Measurements from ENCODE around the gene CDH13. TPM values are rescaled to one million over a fixed set of nuclear protein-coding genes. Genes with fewer than 3 reads are reported as not detected.

The CDH13 gene
- total RNA-seq, 1 experiment from 2014 or later, result 49.3 TPM

DNA sequence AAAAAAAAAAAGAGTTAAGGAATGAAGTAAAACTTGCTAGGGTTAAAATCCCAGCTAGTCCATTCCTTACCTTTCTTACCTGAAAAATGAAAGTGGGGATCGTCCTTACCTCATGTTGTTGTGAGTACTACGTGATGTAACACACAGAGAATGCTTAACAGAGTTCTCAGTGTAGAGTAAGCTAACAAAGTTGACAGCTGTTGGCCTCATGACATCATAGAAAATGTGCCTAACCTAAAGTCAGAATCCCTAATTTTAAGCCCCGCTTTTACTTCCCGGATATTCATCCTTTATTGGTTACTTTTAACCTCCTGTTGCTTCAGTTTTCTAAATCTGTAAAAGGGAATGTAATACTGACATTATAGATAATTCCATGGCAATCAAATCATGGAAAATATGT lies 675.2 kb downstream of the CDH13 start:
- ChIA-PET POLR2A (no interaction called here), CTCF (interaction anchor here (0.8 kb wide), 2 partner anchors 11 to 28 kb away, joined by 3 read pairs; no protein-coding TSS in a partner anchor)
- no peak overlapping the region for H3K27ac Mint-ChIP-seq (ENCODE audit: low read depth, unreplicated experiment)
- intact Hi-C loops (cut with micrococcal nuclease), result loop anchor here (2.0 kb wide), 1 partner anchor 55 kb away; no protein-coding TSS in a partner anchor
- H3K36me3 Mint-ChIP-seq (ENCODE audit: insufficient read depth, unreplicated experiment), result no peaks in the 10 kb centered on the region
- no peaks in the 10 kb centered on the region for H3K9me3 Mint-ChIP-seq (ENCODE audit: unreplicated experiment)
- TF ChIP-seq, protein P1, sequence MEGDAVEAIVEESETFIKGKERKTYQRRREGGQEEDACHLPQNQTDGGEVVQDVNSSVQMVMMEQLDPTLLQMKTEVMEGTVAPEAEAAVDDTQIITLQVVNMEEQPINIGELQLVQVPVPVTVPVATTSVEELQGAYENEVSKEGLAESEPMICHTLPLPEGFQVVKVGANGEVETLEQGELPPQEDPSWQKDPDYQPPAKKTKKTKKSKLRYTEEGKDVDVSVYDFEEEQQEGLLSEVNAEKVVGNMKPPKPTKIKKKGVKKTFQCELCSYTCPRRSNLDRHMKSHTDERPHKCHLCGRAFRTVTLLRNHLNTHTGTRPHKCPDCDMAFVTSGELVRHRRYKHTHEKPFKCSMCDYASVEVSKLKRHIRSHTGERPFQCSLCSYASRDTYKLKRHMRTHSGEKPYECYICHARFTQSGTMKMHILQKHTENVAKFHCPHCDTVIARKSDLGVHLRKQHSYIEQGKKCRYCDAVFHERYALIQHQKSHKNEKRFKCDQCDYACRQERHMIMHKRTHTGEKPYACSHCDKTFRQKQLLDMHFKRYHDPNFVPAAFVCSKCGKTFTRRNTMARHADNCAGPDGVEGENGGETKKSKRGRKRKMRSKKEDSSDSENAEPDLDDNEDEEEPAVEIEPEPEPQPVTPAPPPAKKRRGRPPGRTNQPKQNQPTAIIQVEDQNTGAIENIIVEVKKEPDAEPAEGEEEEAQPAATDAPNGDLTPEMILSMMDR (IDR thresholded peaks at IDR 0.05; ENCODE audit: unreplicated experiment), result no peak
- H3K27me3 Mint-ChIP-seq (ENCODE audit: insufficient read depth, unreplicated experiment), result no peaks in the 10 kb centered on the region
- no TSS peak for BruUV-seq (replicated peaks)
- no peak overlapping the region for H3K4me3 Mint-ChIP-seq (ENCODE audit: unreplicated experiment)
- H3K4me1 Mint-ChIP-seq (ENCODE audit: insufficient read depth, unreplicated experiment), result peaks cover 1% of the 10 kb centered on the region
- DNase-seq (ENCODE audit: unreplicated experiment), result no peak

DNA sequence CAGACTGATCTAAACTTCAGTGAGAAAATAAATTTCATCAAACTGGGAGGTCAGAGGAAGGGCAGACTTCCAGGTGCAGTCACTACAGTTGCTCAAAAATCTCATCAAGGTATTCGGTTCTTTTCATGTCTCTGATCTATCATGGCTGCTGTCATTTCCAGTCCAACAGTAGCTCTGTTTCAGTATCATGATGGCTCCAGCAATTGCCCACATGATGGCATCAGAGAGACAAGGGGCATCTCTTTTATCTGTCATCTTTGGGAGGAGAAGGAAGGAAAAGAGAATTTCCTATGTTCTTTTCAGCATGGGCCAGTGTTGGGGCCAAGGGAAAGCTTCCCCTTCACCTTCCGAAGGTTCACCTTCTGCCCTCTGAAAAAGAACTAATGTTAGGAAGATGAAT lies 676.1 kb downstream of the CDH13 start:
- intact Hi-C loops (cut with micrococcal nuclease), result loop anchor here (2.0 kb wide), 1 partner anchor 54 kb away; no protein-coding TSS in a partner anchor
- Mint-ChIP-seq H3K36me3 (ENCODE audit: insufficient read depth, unreplicated experiment) (no peaks in the 10 kb centered on the region), H3K9me3 (ENCODE audit: unreplicated experiment) (no peaks in the 10 kb centered on the region), H3K27ac (ENCODE audit: low read depth, unreplicated experiment) (no peak overlapping the region), H3K4me1 (ENCODE audit: insufficient read depth, unreplicated experiment) (no peaks in the 10 kb centered on the region), H3K27me3 (ENCODE audit: insufficient read depth, unreplicated experiment) (no peaks in the 10 kb centered on the region), H3K4me3 (ENCODE audit: unreplicated experiment) (no peak overlapping the region)
- POLR2A ChIA-PET, result no interaction called here
- peak; percentile 18 for DNase-seq (ENCODE audit: unreplicated experiment)
- no TSS peak for BruUV-seq (replicated peaks)
- TF ChIP-seq, protein P1 (IDR thresholded peaks at IDR 0.05; ENCODE audit: unreplicated experiment), result no peak
- CTCF ChIA-PET, result interaction anchor here (0.6 to 1.2 kb wide), 4 partner anchors 29 to 66 kb away, joined by 3 to 4 read pairs (median 4); no protein-coding TSS in a partner anchor

DNA sequence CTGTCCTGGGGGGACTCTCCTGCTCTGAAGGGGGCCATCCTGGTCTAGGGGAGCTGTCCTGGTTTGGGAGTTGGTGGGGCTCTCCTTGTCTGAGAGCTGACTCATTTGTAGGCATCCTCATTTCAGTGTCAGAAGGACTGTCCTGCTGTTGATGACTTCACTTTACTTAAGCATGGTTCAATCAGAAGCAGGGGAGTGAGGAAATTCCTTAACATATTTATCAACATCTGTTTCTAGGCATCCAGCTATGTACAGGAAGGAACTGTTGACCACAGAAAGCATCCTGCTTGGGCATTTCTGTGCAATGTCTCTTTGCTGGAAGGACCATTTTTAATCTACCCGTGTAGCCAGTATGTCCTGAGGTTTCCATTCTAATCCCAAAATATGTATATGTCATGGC lies 678.3 kb downstream of the CDH13 start:
- intact Hi-C loops (cut with micrococcal nuclease), result no loop called here
- H3K27me3 Mint-ChIP-seq (ENCODE audit: insufficient read depth, unreplicated experiment), result no peaks in the 10 kb centered on the region
- ChIA-PET CTCF (interaction anchor here (0.6 to 1.0 kb wide), 2 partner anchors 51 to 1040 kb away, joined by 3 read pairs; no protein-coding TSS in a partner anchor), POLR2A (no interaction called here)
- TF ChIP-seq, protein P1 (IDR thresholded peaks at IDR 0.05; ENCODE audit: unreplicated experiment), result no peak
- BruUV-seq (replicated peaks), result no TSS peak
- peak; percentile 19 for DNase-seq (ENCODE audit: unreplicated experiment)
- H3K36me3 Mint-ChIP-seq (ENCODE audit: insufficient read depth, unreplicated experiment), result no peaks in the 10 kb centered on the region
- no peak overlapping the region for H3K4me3 Mint-ChIP-seq (ENCODE audit: unreplicated experiment)
- H3K9me3 Mint-ChIP-seq (ENCODE audit: unreplicated experiment), result no peaks in the 10 kb centered on the region
- H3K4me1 Mint-ChIP-seq (ENCODE audit: insufficient read depth, unreplicated experiment), result no peaks in the 10 kb centered on the region
- H3K27ac Mint-ChIP-seq (ENCODE audit: low read depth, unreplicated experiment), result no peak overlapping the region

DNA sequence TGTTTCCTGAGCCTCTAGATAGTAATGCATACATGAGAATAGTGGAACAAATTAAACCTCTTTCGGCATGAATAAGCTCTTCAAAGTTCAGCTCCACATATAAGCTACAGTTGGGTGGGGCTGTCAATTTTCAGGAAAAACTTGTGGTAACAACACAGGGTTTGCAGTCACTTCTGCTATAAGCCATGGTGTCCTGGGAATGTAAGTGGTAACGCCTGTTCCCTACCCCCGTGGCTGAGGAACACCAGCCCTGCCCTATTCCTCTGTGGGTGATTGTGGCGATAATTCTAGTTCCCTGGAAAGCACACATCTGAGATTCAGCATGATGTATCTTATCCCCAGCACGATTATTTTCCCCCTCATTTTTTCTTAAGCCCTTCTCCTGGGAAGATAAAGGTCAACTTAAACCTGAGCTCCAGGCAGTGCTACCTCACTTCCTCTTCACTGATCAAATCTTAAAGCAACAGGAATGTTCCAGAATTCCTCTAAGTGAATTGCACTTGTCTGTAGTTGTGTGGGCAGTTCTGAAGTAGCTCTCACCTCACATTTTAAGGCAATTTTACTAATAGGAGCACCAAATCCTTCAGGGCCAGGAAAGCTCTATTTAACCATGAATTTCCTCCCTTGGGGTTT lies 680.3 kb downstream of the CDH13 start:
- Mint-ChIP-seq H3K4me1 (ENCODE audit: insufficient read depth, unreplicated experiment) (no peaks in the 10 kb centered on the region), H3K27ac (ENCODE audit: low read depth, unreplicated experiment) (no peak overlapping the region), H3K36me3 (ENCODE audit: insufficient read depth, unreplicated experiment) (no peaks in the 10 kb centered on the region), H3K27me3 (ENCODE audit: insufficient read depth, unreplicated experiment) (no peaks in the 10 kb centered on the region), H3K9me3 (ENCODE audit: unreplicated experiment) (no peaks in the 10 kb centered on the region), H3K4me3 (ENCODE audit: unreplicated experiment) (no peak overlapping the region)
- CTCF ChIA-PET, result interaction anchor here (1.0 kb wide), 1 partner anchor 850 kb away, joined by 3 read pairs; no protein-coding TSS in a partner anchor
- no TSS peak for BruUV-seq (replicated peaks)
- intact Hi-C loops (cut with micrococcal nuclease), result no loop called here
- POLR2A ChIA-PET, result interaction anchor here (1.5 kb wide), 1 partner anchor 14 kb away, joined by 3 read pairs; no protein-coding TSS in a partner anchor
- TF ChIP-seq, protein P1 (IDR thresholded peaks at IDR 0.05; ENCODE audit: unreplicated experiment), result no peak
- DNase-seq (ENCODE audit: unreplicated experiment), result no peak

All from MCF 10A (cell line).